Cardiac fibroblast (primary cell): ENCODE results near the gene STEAP2.

Experiments used
- DNase-seq, 2 donors: peaks; one replicate each; pipeline versions ENCODE4 v3.0.0 to v3.0.0-alpha.2; 2010; ENCODE audit warnings: low read depth in 2 of 2
- H3K4me3 ChIP-seq, 2 donors: replicated peaks in 1 of 2; 1 replicate in 1 of 2; 2 replicates in 1 of 2; pipeline ENCODE4 v1.5.1; 2011; ENCODE audit warnings: low read depth in 2 of 2, low read length in 2 of 2, mild to moderate bottlenecking in 2 of 2, moderate library complexity in 1 of 2
- TF ChIP-seq, protein P1 (sequence below): IDR thresholded peaks from one replicate; pipeline ENCODE4 v1.5.1; 2011; ENCODE audit warnings: low read depth, mild to moderate bottlenecking, low read length, inconsistent platforms

The STEAP2 gene

DNA sequence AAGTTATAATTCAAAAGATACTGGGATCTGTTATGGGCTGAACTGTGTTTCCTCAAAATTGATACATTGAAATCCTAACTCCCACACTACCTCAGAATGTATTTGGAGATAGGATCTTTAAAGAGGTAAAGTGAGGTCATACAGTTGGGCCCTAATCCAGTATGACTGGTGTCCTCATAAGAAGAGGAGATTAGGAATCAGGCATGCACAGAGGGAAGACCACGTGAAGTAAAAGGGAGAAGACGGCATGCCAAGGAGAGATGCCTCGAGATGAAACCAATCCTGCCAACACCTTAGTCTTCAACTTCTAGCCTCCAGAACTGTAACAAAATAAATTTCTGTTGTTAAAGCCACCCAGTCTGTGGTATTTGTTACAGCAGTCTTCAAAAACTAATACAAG, 27.5 kb downstream of the STEAP2 start:
- H3K4me3 ChIP-seq = no peak overlapping the region
- DNase-seq = no peak
- TF ChIP-seq, protein P1, sequence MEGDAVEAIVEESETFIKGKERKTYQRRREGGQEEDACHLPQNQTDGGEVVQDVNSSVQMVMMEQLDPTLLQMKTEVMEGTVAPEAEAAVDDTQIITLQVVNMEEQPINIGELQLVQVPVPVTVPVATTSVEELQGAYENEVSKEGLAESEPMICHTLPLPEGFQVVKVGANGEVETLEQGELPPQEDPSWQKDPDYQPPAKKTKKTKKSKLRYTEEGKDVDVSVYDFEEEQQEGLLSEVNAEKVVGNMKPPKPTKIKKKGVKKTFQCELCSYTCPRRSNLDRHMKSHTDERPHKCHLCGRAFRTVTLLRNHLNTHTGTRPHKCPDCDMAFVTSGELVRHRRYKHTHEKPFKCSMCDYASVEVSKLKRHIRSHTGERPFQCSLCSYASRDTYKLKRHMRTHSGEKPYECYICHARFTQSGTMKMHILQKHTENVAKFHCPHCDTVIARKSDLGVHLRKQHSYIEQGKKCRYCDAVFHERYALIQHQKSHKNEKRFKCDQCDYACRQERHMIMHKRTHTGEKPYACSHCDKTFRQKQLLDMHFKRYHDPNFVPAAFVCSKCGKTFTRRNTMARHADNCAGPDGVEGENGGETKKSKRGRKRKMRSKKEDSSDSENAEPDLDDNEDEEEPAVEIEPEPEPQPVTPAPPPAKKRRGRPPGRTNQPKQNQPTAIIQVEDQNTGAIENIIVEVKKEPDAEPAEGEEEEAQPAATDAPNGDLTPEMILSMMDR = no peak

DNA sequence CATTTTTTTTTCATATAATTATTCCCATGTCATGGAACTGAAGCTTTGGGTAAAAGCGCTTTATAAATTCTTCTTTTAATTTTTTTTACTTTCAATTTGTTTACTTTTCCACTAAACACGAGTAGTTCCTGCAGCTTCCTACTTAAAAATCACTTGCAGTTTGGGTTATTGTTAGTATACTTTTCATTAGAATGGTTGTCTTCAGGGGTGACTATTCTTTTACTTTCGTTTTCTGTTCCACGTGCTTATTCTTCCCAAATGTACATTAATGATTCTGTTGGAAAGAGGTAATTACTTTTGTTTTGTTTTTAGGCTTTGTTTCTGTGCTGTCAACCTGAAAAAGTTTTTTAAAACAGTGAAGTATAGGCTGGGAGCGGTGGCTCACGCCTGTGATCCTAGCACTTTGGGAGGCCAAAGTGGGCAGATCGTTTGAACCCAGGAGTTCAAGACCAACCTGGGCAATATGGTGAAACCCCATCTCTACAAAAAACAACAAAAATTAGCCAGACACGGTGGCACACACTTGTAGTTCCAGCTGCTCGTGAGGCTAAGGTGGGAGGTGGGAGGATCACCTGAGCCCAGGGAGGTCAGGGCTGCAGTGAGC, 28.2 kb downstream of the STEAP2 start:
- DNase-seq = no peak
- TF ChIP-seq, protein P1 = no peak
- H3K4me3 ChIP-seq = no peak overlapping the region

DNA sequence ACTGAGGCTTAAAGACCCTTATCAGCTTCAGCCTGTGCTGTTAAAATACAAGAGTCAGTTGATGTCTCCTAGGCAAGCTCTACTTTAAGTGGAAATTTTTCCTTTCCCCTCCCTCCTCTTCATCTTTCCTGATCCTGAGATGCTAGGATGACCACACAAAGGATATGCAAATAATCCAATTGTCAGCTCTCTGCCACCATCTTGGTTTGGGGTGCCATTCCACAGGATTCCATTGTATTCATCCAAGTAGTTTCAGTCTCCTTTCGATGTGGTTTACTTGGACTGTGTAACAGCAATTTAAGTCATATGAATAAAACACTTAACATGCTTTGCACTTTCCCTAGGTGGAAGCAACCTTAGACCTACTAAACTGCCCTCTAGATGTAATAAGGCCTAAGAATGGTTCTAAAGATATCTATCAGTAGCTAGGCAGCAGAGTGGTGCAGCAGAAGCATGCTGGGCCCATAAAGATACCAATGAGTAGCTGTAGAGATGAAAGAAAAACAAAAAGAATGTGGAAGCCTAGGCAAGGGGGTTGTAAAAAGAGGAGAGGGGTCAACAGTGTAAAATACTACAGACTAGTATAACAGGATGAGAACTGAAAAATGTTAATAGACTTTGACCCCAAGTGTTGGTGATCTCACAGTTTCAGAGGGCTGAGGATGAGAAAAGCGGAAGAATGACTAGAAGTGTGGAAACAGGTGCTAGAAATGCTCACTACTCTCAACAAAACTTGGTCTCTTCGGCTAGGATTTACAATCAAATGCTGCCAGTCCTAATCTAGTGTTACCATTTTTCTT, 31.0 kb downstream of the STEAP2 start:
- TF ChIP-seq, protein P1 = no peak
- no peak for DNase-seq

DNA sequence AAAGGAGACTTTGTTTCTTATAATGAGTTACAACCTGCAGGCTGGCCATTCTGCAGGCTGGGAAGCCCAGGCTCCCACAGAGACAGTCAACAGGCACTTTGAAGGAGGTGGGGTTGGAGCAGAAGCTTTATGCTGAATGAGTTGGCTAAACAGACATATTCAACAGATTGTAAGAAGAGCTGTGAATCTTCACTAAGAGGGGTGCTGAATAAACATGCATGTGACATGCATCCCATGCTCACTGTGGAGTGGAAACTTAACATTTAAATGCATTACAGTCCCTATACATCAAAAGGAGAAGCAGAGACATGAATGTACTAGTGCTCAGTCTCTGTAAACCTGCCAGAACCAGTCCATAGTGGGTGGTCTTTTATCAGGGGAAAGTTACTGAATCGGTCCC, 32.0 kb downstream of the STEAP2 start:
- no peak overlapping the region for H3K4me3 ChIP-seq
- TF ChIP-seq, protein P1 = no peak
- no peak for DNase-seq

More for the DNA sequence above, 31.0 kb downstream of the STEAP2 start:
- H3K4me3 ChIP-seq = no peak overlapping the region

DNA sequence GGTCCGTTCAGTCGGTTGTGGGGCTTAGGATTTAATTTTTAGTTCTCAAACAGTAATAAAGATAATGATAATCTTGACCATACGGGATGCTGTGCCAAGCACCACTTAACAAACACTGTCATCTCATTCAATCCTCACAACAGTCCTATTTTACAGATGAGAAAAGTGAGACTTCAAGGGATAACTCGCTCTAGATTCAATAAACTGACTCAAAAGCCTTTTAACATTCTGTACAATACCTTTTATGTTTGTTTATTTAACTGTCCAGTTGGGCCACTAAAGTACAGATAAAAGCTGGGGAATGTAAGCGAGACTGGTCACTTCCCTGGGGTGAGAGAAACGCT, 33.0 kb downstream of the STEAP2 start:
- TF ChIP-seq, protein P1 = no peak
- H3K4me3 ChIP-seq = peak overlapping the region; percentile 92 to 97
- DNase-seq = no peak

DNA sequence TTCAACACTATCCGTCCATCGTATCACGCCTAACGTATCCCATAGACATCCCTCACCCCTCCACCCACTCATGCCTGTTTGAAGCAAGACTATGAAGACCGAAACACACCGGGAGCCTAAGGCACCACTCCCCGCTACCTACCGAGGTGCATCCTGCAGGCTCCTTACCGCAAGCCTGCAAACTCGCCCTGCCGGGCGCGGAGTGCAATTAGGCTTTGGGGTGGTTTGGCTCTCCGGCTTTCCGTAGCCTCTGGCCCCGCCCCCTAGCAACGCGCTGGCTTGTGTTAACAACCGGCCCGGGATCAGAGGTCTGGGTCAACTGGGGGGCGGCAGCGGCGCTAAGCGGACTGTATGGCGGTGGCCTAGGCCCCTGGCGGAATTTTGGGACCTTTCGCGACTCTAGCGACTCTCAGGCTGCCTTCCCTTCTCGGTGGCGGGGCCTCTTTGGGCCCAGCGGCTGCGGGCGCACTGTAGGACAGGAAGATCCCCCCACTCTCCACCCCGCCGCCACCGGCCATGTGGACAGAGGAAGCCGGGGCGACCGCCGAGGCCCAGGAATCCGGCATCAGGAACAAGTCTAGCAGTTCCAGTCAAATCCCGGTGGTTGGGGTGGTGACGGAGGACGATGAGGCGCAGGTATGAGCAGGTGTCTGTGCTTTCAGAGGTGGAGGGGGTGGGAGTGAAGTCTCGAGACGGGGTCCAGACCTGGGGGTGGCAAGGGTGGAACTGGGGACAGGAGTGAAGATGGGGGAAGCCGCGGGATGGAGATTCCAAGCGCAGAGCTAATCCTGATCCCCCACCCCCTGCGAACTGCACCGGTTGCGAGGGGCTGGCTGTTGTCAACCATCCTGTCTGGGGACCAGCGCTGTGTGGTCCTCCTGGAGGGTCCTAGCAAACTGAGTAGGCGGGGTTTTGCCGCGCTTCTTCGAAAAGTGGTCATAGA, 33.6 kb downstream of the STEAP2 start, which contains the start of gene CFAP69:
TSS of gene CFAP69 (plus strand) at position 266 of the 943 bp plus-strand sequence. CDS start at position 517, 251 bp downstream.
- DNase-seq = peak; percentile 91 to 92
- peak within 1 kb of the TSS; percentile 92 to 97 for H3K4me3 ChIP-seq
- TF ChIP-seq, protein P1 = peak; percentile 57
